GM20000 (cell line): ENCODE data around the gene VPS52.

ENCODE experiments used
- DNase-seq: peaks from one replicate; pipeline ENCODE4 v3.0.0; 2012; ENCODE audit warnings: low spot score
- CTCF ChIP-seq: IDR thresholded peaks from 2 replicates; pipeline ENCODE4 v1.5.1; 2012; ENCODE audit warnings: mild to moderate bottlenecking, control low read depth; ENCODE audit errors: extremely low read depth, missing control alignments

Gene VPS52

GRCh38 chr6:33202799-33203198 lies 68.9 kb downstream of the VPS52 start:
- no peak for DNase-seq
- no peak for TF ChIP-seq CTCF

GRCh38 chr6:33201935-33202334 lies 69.7 kb downstream of the VPS52 start:
- TF ChIP-seq CTCF = no peak
- no peak for DNase-seq

- no peak for DNase-seq
These were observed 70.5 kb downstream of the VPS52 start for GRCh38 chr6:33201147-33201545.

More at GRCh38 chr6:33201147-33201545, 70.5 kb downstream of the VPS52 start:
- TF ChIP-seq CTCF = no peak
